Lower leg skin (tissue), 4 donors: ENCODE results near the gene CES4A. TPM values are rescaled to one million over a fixed set of nuclear protein-coding genes. Genes with fewer than 3 reads are reported as not detected.

Experiments used
- DNase-seq, 2 donors: peaks; one replicate each; pipeline ENCODE4 v3.0.0-alpha.2; 2019; ENCODE audit warnings: low spot score in 2 of 2
- H3K4me3 ChIP-seq: fragments of 200-600 bp; sonication (generic); 2 replicates; pipeline ENCODE4 v1.5.1; 2017; ENCODE audit warnings: mild to moderate bottlenecking, low read depth; ENCODE audit not compliant: poor library complexity, severe bottlenecking
- POLR2A ChIP-seq, 2 donors: fragments of 450-650 bp; IDR thresholded peaks; one replicate each; pipeline ENCODE4 v1.6.1; 2016 to 2017; ENCODE audit warnings: antibody characterized with exemption in 2 of 2, mild to moderate bottlenecking in 1 of 2, moderate library complexity in 1 of 2
- WGBS, 2 donors: methylation state at CpG; one replicate each; pipeline ENCODE4 v1.1.5; 2018; 5-methylcytosine and 5-hydroxymethylcytosine counted together
- intact Hi-C: fragments of 100-400 bp; cut with DNase I; formaldehyde crosslinking; loops from one replicate; pipeline ENCODE4 v1.15.0; 2023; ENCODE audit warnings: low total_unique reads
- total RNA-seq, 4 donors: library from RNA; depleted of rRNA; stranded (reverse); fragments of >200 nt; gene quantifications; one replicate each; pipeline ENCODE4 v1.1.0, GENCODE V29; 2016
- TF ChIP-seq, protein P1 (sequence below), 3 donors: fragments of 450-650 bp; IDR thresholded peaks; one replicate each; pipeline ENCODE4 v1.5.1; 2016; ENCODE audit warnings: antibody characterized with exemption in 3 of 3, mild to moderate bottlenecking in 3 of 3, moderate library complexity in 2 of 3

Gene CES4A
- total RNA-seq, 4 donors from 2014 or later, result 43.6 to 95.8 (median 75.9) TPM

DNA sequence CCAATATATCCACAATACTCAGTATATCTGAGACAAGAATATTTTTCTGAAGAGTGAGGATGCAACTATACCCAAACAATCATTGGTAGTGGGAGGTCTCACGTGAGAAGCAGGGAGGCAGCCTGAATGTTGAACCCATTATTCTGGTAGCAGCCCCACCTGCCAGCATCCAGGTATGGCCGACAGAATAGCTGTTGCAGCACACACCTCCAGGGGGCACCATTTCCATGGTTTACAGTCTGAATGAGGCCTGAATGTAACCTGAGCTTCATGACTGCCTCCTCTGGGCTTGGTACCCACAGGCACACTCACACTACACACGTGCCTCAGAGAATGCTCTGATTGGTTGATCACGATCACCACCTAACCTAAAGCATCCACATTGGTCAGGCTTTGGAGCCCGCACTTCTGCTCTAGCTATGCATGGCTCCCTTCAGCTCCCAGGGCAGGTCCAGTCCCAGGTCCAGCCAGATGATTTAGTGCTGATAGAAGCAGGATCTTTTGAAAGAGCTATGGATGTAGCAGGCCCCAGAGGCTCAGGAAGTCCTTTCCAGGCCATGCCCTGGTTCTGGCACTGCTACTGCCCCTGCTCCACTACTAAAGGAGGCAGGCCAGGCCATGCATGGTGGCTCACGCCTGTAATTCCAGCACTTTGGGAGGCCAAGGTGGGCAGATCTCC lies 29.6 kb downstream of the CES4A start:
- TF ChIP-seq POLR2A (IDR thresholded peaks at IDR 0.05), result no peak
- TF ChIP-seq, protein P1, sequence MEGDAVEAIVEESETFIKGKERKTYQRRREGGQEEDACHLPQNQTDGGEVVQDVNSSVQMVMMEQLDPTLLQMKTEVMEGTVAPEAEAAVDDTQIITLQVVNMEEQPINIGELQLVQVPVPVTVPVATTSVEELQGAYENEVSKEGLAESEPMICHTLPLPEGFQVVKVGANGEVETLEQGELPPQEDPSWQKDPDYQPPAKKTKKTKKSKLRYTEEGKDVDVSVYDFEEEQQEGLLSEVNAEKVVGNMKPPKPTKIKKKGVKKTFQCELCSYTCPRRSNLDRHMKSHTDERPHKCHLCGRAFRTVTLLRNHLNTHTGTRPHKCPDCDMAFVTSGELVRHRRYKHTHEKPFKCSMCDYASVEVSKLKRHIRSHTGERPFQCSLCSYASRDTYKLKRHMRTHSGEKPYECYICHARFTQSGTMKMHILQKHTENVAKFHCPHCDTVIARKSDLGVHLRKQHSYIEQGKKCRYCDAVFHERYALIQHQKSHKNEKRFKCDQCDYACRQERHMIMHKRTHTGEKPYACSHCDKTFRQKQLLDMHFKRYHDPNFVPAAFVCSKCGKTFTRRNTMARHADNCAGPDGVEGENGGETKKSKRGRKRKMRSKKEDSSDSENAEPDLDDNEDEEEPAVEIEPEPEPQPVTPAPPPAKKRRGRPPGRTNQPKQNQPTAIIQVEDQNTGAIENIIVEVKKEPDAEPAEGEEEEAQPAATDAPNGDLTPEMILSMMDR (IDR thresholded peaks at IDR 0.05), result peak in 1 of 3 donors; percentile 69
- DNase-seq, result peak; percentile 68 to 89
- H3K4me3 ChIP-seq, result no peak overlapping the region
- intact Hi-C loops, result no loop called here
- WGBS, 2 donors, result 41 to 59% methylated on average over 5 to 6 of the region's 6 CpGs

DNA sequence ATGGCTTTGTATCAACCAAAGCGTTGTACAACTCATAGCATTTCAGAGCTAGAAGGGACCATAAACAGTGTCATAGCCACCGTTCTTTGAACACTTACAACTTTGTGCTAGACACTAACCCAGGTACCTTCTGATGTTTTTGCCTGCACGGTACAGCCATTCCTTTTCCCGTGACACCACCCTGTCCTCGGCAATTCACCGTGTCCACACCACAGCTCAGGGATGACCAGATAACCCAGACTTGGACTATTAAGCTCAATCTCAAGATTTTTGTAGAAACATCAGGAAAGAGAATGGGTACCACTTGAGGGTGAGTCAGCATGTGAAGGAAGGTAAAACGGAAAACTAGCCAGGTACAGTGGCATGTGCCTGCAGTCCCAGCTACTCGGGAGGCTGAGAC lies 30.8 kb downstream of the CES4A start:
- TF ChIP-seq, protein P1 (IDR thresholded peaks at IDR 0.05), result no peak
- no peak for TF ChIP-seq POLR2A (IDR thresholded peaks at IDR 0.05)
- peak in 1 of 2 donors; percentile 9 for DNase-seq
- H3K4me3 ChIP-seq, result no peak overlapping the region
- intact Hi-C loops, result no loop called here
- WGBS, 2 donors, result 81 to 85% methylated on average over 8 of the region's 8 CpGs

DNA sequence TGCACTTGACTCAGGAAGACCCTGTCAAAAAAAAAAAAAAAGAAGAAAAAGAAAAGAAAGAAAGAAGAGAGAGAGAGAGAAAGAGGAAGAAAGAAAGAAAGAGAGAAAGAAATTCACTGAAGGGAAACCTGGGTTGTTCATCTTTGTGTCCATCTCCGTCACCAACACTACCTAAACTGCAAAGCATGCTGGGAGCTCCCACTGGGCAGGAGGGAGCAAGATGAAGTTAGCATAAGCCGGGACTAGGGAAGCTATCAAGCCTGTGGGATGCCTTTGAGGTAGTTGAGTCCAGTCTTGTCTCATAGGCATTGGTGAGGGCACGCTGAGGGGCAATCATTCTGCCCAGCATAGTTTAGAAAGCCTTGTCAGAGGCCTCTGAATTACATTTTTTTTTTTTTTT lies 32.9 kb downstream of the CES4A start:
- H3K4me3 ChIP-seq, result no peak overlapping the region
- TF ChIP-seq, protein P1 (IDR thresholded peaks at IDR 0.05), result no peak
- no peak for TF ChIP-seq POLR2A (IDR thresholded peaks at IDR 0.05)
- intact Hi-C loops, result no loop called here
- DNase-seq, result peak in 1 of 2 donors; percentile 57
- WGBS, 2 donors, result 85% methylated on average over 3 of the region's 3 CpGs

DNA sequence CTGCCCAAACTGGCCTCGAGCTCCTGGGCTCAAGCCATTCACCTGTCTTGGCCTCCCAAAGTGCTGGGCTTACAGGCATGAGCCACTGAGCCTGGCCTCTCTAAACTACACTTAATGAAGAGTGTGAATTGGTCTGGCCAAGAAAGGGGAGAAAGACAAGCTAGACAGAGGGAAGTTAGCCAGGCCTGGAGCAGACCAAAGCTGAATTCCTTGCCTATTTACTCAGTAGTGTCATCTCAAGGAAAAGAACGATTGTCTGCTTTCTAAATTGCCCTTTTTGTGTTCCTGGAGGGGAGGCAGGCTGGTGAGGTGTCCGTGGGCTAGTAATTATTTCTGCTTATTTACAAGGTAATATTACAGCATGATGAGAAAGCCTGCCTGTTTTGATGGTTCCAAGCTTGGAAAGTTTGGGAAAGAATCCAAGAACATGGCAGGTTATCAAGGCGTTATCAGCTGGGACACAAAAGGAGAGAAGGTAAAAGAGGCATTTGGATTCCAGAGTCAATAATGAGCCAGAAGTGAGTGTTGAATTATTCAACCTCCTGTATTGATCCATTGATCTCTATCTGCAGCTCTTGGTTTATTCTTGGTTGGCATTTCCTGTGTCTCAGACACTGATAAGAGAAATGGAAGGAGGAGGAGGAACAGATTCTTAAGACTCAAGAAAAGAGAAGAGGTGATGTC lies 34.3 kb downstream of the CES4A start:
- intact Hi-C loops, result no loop called here
- 58 to 68% methylated on average over 4 of the region's 4 CpGs for WGBS, 2 donors
- no peak overlapping the region for H3K4me3 ChIP-seq
- TF ChIP-seq, protein P1 (IDR thresholded peaks at IDR 0.05), result no peak
- no peak for TF ChIP-seq POLR2A (IDR thresholded peaks at IDR 0.05)
- no peak for DNase-seq

DNA sequence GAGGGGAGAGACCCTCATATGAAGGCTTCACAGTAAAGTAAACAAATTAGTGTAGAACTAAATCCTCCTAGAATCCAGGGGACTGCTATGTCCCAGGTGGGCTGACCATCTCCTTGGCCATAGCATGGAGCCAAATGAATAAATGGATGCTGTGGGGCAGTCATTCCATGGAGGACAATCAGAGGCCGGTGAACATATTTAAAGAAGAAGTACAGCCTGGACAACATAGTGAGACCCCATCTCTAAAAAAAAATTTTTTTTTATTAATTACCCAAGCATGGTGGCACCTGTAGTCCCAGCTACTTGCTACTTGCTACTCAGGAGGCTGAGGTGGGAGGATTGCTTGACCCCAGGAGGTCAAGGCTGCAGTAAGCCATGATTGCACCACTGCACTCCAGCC lies 35.3 kb downstream of the CES4A start:
- WGBS, 2 donors, result 91 to 100% methylated on average over 1 of the region's 1 CpG
- TF ChIP-seq, protein P1 (IDR thresholded peaks at IDR 0.05), result no peak
- no peak for TF ChIP-seq POLR2A (IDR thresholded peaks at IDR 0.05)
- intact Hi-C loops, result no loop called here
- DNase-seq, result no peak
- no peak overlapping the region for H3K4me3 ChIP-seq
